Measurements from ENCODE around the gene NRM. TPM values are rescaled to one million over a fixed set of nuclear protein-coding genes. Genes with fewer than 3 reads are reported as not detected.

Gene NRM
- total RNA-seq, 2 experiments from 2014 or later: 43.1 to 58.8 TPM

DNA sequence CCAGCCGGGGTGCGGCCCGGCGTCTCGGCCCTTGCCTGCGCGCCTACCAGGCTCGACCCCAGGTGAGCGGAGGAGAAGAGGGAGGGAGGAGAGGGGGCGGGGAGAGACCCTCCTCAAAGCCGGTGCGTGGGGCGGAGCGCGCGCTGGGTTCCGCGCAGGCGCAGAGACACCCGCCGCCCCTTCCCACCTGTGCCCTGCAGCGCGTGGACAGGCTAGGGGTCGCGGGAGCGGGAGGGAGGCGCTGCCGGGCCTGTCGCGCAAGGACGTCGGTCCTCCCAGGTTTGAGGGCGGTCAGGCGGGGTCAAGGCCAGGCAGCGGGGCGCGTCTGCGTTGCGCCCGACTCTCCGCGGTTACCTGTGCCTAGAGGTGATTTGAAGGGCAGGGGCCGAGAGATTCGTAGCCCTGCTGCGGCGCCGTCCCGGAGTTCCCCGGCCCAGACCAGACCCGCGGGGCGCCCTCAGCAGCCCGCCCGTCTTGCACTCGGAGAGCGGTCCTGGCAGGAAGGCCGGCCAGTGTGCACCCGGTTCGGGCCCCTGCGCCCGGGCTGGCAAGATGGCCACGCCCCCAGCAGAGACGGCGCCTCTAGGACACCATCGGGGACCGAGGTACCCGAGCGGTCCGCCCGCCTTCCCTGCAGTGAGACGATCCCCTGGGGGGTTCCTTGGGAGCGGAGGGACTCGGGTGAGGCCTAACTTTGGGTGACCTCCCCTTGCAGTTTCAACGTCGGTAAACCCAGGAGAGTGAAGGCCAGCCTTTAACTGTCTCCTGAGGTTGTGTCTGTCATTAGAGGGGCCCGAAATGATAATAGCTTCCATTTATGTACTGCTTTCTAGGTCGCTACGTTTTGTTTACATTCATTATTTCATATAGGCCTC, 43.3 kb downstream of the NRM start:
- H3K36me3 Mint-ChIP-seq (ENCODE audit: low read depth): peaks cover 22% of the 10 kb centered on the region
- no peaks in the 10 kb centered on the region for H3K9me3 Mint-ChIP-seq
- H3K4me1 Mint-ChIP-seq: peaks cover 29% of the 10 kb centered on the region
- peak overlapping the region; percentile 94 for H3K27ac Mint-ChIP-seq
- H3K4me3 Mint-ChIP-seq: peak overlapping the region; percentile 85
- no peaks in the 10 kb centered on the region for H3K27me3 Mint-ChIP-seq
- ChIA-PET POLR2A (no interaction called here), CTCF (no interaction called here)
- DNase-seq: peak; percentile 74

DNA sequence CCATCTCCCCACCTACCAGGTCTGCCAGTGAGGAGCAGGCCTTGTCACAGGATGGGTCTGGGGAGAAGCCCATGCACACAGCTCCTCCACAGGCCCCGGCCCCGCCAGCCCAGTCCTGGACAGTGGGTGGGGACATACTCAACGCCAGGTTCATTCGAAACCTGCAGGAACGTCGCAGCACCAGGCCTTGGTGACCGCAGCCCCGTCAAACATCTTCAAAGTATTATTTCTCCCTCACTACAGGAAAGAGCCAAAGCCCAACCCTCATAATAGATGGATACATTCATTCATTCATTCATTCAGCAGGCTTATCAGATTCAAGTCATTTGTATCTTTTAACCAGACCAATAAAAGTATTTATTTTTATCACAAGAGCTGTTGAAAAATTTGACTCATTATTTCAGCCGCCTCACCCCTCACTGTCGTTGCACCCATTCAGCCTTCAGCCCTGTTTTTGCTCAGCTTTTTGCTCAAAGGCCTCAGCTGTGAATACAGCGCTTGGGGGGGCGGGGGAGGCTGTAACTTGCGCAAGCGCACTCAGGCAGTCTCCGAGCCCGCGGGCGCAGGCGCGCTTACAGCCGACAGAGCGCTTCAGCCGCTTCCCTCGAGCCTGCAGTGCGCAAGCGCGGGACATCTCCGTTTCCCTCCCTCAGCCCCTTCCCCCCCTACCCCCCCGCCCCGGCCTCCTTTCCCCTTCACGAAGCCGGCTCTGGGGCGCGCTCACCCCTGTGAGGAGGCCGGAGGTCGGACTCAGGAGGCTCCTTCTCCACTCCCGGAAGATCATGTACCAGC, 44.1 kb downstream of the NRM start, which contains the start of gene C6orf136:
Gene C6orf136 (plus strand): TSS at position 684 of the 792 bp plus-strand sequence. CDS start 99 bp downstream, at position 783.
- ChIA-PET POLR2A (interaction anchor here (0.5 kb wide), 1 partner anchor 90 kb away, joined by 3 read pairs; the partner anchor contains the start of gene PRR3), CTCF (interaction anchor here (0.7 kb wide), 1 partner anchor 84 kb away, joined by 3 read pairs; no protein-coding TSS in a partner anchor)
- peak; percentile 94 for DNase-seq
- H3K36me3 Mint-ChIP-seq (ENCODE audit: low read depth): peaks cover 14% of the 10 kb centered on the region
- H3K9me3 Mint-ChIP-seq: no peaks in the 10 kb centered on the region
- H3K4me1 Mint-ChIP-seq: peaks cover 34% of the 10 kb centered on the region
- H3K4me3 Mint-ChIP-seq: peak within 1 kb of the TSS; percentile 85
- no peaks in the 10 kb centered on the region for H3K27me3 Mint-ChIP-seq
- H3K27ac Mint-ChIP-seq: peak within 1 kb of the TSS; percentile 94

DNA sequence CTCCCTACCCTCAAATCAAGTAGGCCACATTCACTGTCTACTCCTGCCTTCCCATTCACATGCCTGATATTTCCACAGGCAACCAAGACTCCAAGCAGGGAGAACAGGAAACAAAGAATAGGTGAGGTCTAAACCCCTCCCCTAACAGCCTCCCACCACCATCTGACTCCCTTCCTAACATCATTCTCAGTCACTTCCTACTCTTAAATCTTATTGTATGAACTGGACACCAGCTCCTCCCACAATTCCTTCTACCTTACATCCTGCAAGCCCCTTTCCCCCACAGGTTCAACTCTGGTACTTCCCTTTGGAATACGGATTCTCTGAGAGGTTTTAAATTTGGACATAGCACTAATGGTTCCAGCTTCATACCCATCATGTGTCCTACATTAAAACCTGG, 44.8 kb downstream of the NRM start:
- Mint-ChIP-seq H3K4me1 (peaks cover 39% of the 10 kb centered on the region), H3K27ac (no peak overlapping the region), H3K27me3 (no peaks in the 10 kb centered on the region), H3K36me3 (ENCODE audit: low read depth) (peaks cover 8% of the 10 kb centered on the region), H3K9me3 (no peaks in the 10 kb centered on the region), H3K4me3 (peak overlapping the region; percentile 85)
- POLR2A ChIA-PET: interaction anchor here (0.5 kb wide), 1 partner anchor 89 kb away, joined by 3 read pairs; the partner anchor contains the start of gene PRR3
- DNase-seq: no peak
- CTCF ChIA-PET: interaction anchor here (1.5 kb wide), 1 partner anchor 33 kb away, joined by 4 read pairs; no protein-coding TSS in a partner anchor

DNA sequence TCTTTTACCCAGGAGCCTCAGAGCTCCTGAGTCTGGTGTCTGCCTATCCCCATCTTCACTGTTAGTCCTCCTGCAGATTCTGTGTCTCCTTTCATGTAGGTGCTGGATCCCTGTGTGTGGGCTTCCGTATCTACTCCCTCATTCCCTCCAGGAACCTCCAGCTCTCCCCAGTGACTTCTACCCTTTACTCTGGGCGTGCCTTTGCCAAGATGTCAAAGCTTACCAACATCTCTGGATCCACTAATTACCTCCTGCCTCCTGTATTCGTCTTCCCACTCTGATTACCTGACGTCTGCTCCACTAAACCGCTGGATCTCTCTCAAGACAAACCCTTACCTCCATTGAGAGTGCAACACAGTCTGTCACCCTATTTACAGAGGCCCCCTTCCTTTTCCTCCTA, 46.0 kb downstream of the NRM start:
- Mint-ChIP-seq H3K36me3 (ENCODE audit: low read depth) (peaks cover 7% of the 10 kb centered on the region), H3K4me3 (no peak overlapping the region), H3K4me1 (peaks cover 49% of the 10 kb centered on the region), H3K27ac (no peak overlapping the region), H3K9me3 (no peaks in the 10 kb centered on the region), H3K27me3 (no peaks in the 10 kb centered on the region)
- no peak for DNase-seq
- ChIA-PET CTCF (interaction anchor here (0.6 to 1.9 kb wide), 6 partner anchors 28 to 321 kb away, joined by 3 to 5 read pairs (median 4); partner anchors contain the start of gene DHX16), POLR2A (no interaction called here)

DNA sequence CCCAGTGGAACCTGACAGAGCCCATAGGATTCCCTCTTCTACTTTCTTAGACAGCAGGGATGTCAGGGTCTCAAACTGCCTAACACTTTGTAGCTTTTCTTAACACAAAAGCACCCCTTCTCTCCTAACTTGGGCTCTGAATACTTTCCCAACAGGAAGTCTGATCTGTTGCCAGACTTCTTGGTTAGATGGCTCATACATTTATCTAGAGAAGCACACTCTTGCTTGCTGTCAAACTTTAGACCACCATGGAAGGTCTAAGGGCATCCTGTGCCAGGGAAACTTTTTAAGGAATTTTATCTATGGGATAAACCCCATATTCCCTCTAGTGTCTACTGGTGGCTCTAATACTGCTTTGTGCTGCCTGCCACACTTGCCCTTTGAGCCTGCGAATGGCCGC, 47.1 kb downstream of the NRM start:
- H3K9me3 Mint-ChIP-seq: no peaks in the 10 kb centered on the region
- peaks cover 46% of the 10 kb centered on the region for H3K4me1 Mint-ChIP-seq
- H3K27me3 Mint-ChIP-seq: no peaks in the 10 kb centered on the region
- POLR2A ChIA-PET: interaction anchor here (0.6 kb wide), 1 partner anchor 30 kb away, joined by 6 read pairs; no protein-coding TSS in a partner anchor
- DNase-seq: no peak
- CTCF ChIA-PET: interaction anchor here (0.5 to 1.9 kb wide), 5 partner anchors 8 to 146 kb away, joined by 3 to 5 read pairs (median 4); partner anchors contain the start of gene DHX16
- H3K36me3 Mint-ChIP-seq (ENCODE audit: low read depth): peaks cover 7% of the 10 kb centered on the region
- no peak overlapping the region for H3K4me3 Mint-ChIP-seq
- H3K27ac Mint-ChIP-seq: no peak overlapping the region

DNA sequence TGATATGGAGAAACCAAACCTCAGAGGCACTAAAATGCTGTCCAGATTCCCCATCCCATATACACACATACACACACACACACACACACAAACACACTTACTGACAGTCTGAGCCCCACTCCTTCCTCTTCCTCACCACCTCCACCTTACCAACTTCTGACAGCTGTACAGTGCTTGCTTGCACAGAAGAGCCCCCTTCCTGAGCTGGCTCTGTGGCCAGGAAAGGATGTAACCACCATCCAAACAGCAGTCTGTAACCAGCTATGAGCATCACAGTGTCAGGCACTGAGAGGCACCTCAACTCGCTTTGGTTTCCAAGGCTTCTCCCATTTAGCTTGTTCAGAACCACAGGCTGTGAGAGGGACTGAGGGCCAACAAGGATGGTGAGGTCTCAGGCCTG, 49.7 kb downstream of the NRM start:
- Mint-ChIP-seq H3K9me3 (no peaks in the 10 kb centered on the region), H3K27ac (peak overlapping the region; percentile 81), H3K27me3 (no peaks in the 10 kb centered on the region), H3K36me3 (ENCODE audit: low read depth) (peaks cover 7% of the 10 kb centered on the region), H3K4me3 (no peak overlapping the region), H3K4me1 (peaks cover 31% of the 10 kb centered on the region)
- peak; percentile 15 for DNase-seq
- POLR2A ChIA-PET: no interaction called here
- CTCF ChIA-PET: interaction anchor here (0.6 to 2.1 kb wide), 6 partner anchors 10 to 90 kb away, joined by 3 to 8 read pairs (median 4); no protein-coding TSS in a partner anchor

DNA sequence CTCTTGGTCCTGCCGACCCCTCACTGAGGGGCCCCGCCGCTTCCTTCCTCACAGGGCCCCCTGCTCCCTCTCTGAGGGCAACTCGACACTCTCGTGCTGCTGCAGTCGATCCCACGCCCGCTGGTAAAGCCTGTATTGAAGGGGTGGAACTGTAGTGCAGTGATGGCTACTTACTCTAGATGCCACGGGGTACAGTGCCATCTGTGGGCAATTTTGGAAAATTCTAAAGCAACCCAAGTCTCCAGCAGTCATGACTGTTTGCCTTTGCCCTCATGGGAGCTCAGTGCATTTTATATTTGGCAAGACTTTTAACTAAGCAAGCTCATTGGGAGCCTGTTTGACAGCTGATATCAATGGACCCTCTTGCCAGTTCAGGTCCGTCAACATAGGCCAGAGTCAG, 50.3 kb downstream of the NRM start:
- Mint-ChIP-seq H3K27ac (peak overlapping the region; percentile 81), H3K9me3 (no peaks in the 10 kb centered on the region), H3K27me3 (no peaks in the 10 kb centered on the region), H3K36me3 (ENCODE audit: low read depth) (peaks cover 7% of the 10 kb centered on the region), H3K4me3 (no peak overlapping the region), H3K4me1 (peaks cover 26% of the 10 kb centered on the region)
- peak; percentile 20 for DNase-seq
- ChIA-PET POLR2A (no interaction called here), CTCF (interaction anchor here (0.8 to 2.1 kb wide), 7 partner anchors 10 to 158 kb away, joined by 3 to 8 read pairs (median 4); partner anchors contain the start of gene ATAT1)

Other genes starting within 250 kb of the NRM start
- gene HLA-E, start 201.5 kb downstream of the NRM start, total RNA-seq: 100 to 1,000 TPM; 706 to 753 TPM
- 10 to 100 TPM; 51.5 to 59.9 TPM for gene GNL1, start 134.5 kb downstream of the NRM start, total RNA-seq
- gene PRR3, start 133.7 kb downstream of the NRM start, total RNA-seq: 10 to 100 TPM; 16.0 to 22.2 TPM
- gene ABCF1, start 119.5 kb downstream of the NRM start, total RNA-seq: 10 to 100 TPM; 72.2 to 78.0 TPM
- gene PPP1R10, start 73.7 kb downstream of the NRM start, total RNA-seq: 100 to 1,000 TPM in 1 of 2 experiments, 10 to 100 TPM in 1; 99.1 to 117 TPM
- gene MRPS18B, start 73.1 kb downstream of the NRM start, total RNA-seq: 10 to 100 TPM; 41.4 to 44.4 TPM
- gene ATAT1, start 64.1 kb downstream of the NRM start, total RNA-seq: 1 to 10 TPM; 8.3 to 9.7 TPM
- 10 to 100 TPM; 23.2 to 23.9 TPM for gene C6orf136, start 43.9 kb downstream of the NRM start, total RNA-seq
- gene DHX16, start 18.0 kb downstream of the NRM start, total RNA-seq: 10 to 100 TPM; 40.4 to 40.7 TPM
- gene PPP1R18, start 4.3 kb downstream of the NRM start, total RNA-seq: 100 to 1,000 TPM; 243 to 272 TPM
- 10 to 100 TPM; 46.8 to 53.2 TPM for gene MDC1, start 26.3 kb upstream of the NRM start, total RNA-seq
- 1,000 to 10,000 TPM; 1,494 to 1,661 TPM for gene TUBB, start 29.4 kb upstream of the NRM start, total RNA-seq
- gene FLOT1, start 51.7 kb upstream of the NRM start, total RNA-seq: 100 to 1,000 TPM; 199 to 213 TPM
- gene IER3, start 53.6 kb upstream of the NRM start, total RNA-seq: 10 to 100 TPM; 30.5 to 34.9 TPM
- 1 to 10 TPM; 4.5 to 5.6 TPM for gene DDR1, start 193.5 kb upstream of the NRM start, total RNA-seq
- 10 to 100 TPM; 28.5 to 34.1 TPM for gene GTF2H4, start 217.2 kb upstream of the NRM start, total RNA-seq
- 10 to 100 TPM; 34.3 to 40.2 TPM for gene VARS2, start 223.3 kb upstream of the NRM start, total RNA-seq
- gene SFTA2, start 241.2 kb upstream of the NRM start, total RNA-seq: not detected
- not detected for gene MUCL3, start 250.0 kb upstream of the NRM start, total RNA-seq

Measured in activated CD4-positive, alpha-beta T cell treated with anti-CD3 and anti-CD28 coated beads, Interleukin-2, amount 10 ng/mL, durations not matched to agents 7 days and 5 days (primary cell).